Dermis microvascular lymphatic vessel endothelial cell (primary cell): Measurements from ENCODE around the gene TOX4. TPM values are rescaled to one million over a fixed set of nuclear protein-coding genes. Genes with fewer than 3 reads are reported as not detected.
"Not testable (repeated sequence)": the region's sequence is repeated elsewhere in the genome, so short reads cannot be mapped to it uniquely, and the experiment has no call there.

Experiments used
- DNase-seq, 2 donors: peaks; one replicate each; pipeline versions ENCODE4 v3.0.0 to v3.0.0-alpha.2; 2010; ENCODE audit warnings: low read depth in 2 of 2
- total RNA-seq: library from RNA; depleted of rRNA; stranded (reverse); fragments of >200 nt; gene quantifications from 2 replicates; pipeline ENCODE4 v1.2.1, GENCODE V29; 2014

The TOX4 gene
- total RNA-seq, 1 donor from 2014 or later, result 16.3 TPM

- DNase-seq, result no peak
Observed at GRCh38 chr14:21534576-21534975, 57.6 kb downstream of the TOX4 start.

- no peak for DNase-seq
Observed at GRCh38 chr14:21535545-21536417, 58.8 kb downstream of the TOX4 start.

DNA sequence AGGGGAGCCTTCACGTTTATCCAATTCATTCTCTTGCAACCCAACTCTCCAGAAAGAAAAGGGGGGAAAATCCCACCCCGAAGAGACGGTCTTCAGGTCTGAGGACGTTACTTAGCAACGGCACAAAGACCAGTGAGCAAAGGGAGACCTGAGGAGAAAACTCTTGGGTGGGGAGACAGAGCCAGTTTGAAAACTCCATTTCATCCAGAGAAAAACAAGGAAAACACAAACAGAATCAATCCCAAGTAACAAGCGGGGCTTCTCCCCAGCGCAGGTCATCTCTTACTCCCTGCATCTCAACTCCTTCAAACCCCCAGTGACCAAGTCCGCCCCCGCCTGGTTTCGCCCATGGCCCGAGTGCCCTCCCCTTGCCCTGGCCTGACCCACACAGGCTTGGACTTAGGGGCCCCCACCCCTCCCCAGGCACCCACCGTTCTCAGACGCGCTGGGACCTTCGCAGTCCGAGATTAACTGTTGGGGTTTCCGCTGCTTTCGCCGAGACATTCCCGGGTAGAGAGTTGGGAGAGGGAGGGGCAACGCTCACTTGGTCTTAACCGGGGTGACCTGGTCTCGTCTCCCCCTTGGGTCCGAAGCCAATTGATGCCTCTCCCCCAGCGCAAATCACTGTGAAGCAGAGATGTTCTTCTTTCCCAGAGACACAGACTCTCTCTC is 59.6 kb downstream of the TOX4 start:
- DNase-seq, result no peak

DNA sequence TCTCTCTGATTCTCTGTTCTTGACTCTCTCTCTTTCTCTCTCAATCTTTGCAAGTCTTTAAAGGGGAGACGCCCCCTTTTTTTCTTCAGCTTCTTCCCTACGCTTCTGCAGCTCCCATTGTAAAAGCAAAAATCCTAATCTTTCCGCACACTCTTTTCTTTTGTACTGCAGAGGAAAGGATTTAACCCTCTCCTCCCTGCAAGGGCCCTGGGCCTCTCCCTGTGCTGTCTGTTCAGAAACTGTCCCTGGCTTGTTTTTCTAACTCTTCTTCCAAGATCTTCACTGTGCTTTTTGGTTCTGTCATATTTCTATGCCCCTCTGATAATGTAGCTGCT is 60.1 kb downstream of the TOX4 start:
- no peak for DNase-seq

DNA sequence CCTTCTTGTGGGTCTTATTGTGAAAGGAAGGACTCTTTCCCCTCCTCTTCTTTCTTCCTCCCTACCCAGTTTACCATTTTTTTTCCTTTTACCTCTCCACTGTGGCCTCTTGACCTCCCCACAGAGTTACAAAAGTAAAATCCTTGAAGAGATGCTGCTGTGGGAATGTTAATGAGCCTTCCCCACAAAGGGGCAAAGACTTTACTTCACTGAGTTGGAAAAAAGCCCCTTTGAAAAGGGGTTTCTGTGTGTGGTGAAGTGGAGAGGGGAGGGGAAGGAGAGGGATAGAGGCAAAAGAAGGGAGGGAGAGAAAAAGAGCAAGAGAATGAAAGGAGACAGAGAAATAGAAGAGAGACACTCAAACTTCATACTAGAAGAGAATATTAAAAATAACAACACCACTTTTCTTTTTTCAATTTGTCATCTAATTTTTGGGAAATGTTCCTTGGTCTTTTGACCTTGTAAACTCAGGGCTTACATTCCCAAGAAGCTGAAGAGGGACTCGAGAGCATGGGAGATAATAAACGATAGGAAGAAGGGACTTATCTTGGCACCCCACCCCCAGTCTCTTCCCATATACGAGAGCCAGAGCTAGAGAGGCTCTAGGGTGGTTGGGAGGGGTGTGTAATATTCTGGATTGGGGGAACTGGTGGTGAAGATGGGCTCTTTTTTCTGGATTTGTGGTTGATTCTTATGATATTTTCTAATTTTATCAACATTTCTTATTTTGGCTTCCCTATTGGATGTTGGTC is 62.4 kb downstream of the TOX4 start:
- no peak for DNase-seq

DNA sequence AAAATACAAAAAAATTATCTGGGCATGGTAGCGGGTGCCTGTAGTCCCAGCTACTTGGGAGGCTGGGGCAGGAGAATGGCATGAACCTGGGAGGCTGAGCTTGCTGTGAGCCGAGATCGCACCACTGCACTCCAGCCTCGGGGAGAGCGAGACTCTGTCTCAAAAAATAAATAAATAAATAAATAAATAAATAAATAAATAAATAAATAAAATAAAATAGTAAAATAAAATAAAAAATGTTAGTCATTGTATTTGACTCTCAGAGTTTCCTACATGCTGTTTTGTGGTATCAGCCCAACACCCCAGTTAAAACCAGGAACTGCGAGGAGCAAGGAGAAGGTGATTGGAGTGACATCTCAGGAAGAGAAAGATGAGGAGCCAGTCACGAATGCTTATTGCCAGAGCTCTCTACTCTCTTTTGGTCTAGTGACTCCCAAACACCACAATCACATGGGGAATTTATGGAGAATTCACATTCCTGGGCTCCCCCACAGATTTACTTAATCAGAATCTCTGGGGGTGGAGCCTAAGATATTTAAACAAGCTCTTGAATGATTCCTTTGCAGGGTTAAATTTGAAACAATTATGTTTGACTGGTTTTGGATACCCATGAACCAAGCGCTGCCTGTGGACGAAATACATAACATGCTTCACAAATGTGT is 64.5 kb downstream of the TOX4 start:
- DNase-seq, result no peak

- DNase-seq, result no peak
Observed at GRCh38 chr14:21543521-21543960, 66.5 kb downstream of the TOX4 start.

GRCh38 chr14:21543963-21544362 is 67.0 kb downstream of the TOX4 start:
- DNase-seq, result no peak

DNA sequence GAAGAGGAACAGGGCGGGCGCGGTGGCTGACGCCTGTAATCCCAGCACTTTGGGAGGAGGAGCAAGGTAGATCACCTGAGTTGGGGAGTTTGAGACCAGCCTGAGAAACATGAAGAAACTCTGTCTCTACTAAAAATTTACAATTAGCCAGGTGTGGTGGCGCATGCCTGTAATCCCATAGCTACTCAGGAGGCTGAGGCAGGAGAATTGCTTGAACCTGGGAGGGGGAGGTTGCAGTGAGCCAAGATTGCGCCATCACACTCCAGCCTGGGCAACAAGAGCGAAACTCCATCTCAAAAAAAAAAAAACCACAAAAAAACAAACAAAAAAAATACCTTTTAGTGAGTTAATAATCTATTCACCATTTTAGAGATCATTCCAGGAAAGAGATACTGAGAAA is 67.6 kb downstream of the TOX4 start:
- DNase-seq, result not testable (repeated sequence)

Other genes starting within 250 kb of the TOX4 start
- 479 and 693 TPM in 2 replicates for gene HNRNPC, start 207.8 kb upstream of the TOX4 start, total RNA-seq
- gene RPGRIP1, start 197.1 kb upstream of the TOX4 start, total RNA-seq, result 0.39 and 0.76 TPM in 2 replicates
- gene SUPT16H, start 93.2 kb upstream of the TOX4 start, total RNA-seq, result 59.2 and 65.0 TPM in 2 replicates
- 40.8 and 48.5 TPM in 2 replicates for gene CHD8, start 21.1 kb upstream of the TOX4 start, total RNA-seq
- 22.0 and 29.3 TPM in 2 replicates for gene RAB2B, start 236 bp upstream of the TOX4 start, total RNA-seq
- gene METTL3, start 34.1 kb downstream of the TOX4 start, total RNA-seq, result 46.1 and 51.5 TPM in 2 replicates
- 0.13 and 0.89 TPM in 2 replicates for gene SALL2, start 49.2 kb downstream of the TOX4 start, total RNA-seq
- not detected in 2 replicates for gene OR10G3, start 102.9 kb downstream of the TOX4 start, total RNA-seq
- not detected in 2 replicates for gene OR10G2, start 157.7 kb downstream of the TOX4 start, total RNA-seq
- not detected in 2 replicates for gene OR4E2, start 176.6 kb downstream of the TOX4 start, total RNA-seq
- gene OR4E1, start 196.6 kb downstream of the TOX4 start, total RNA-seq, result not detected in 2 replicates